PC-3 (cell line): ENCODE data around the gene KCTD1.

Experiments
- CTCF ChIP-seq: fragments of 300-600 bp; sonication (generic); conservative IDR thresholded peaks from 2 replicates; pipeline ENCODE4 v1.5.1; 2017; ENCODE audit warnings: antibody characterized with exemption, low read depth, mild to moderate bottlenecking, low read length
- EZH2 ChIP-seq: fragments of 300-600 bp; sonication (generic); IDR thresholded peaks from one replicate; pipeline ENCODE4 v1.6.1; 2017; ENCODE audit warnings: antibody characterized with exemption, mild to moderate bottlenecking, low read length; ENCODE audit not compliant: unreplicated experiment

GRCh38 chr18:26461405-26461804, 86.9 kb downstream of the KCTD1 start:
- TF ChIP-seq CTCF (no peak), EZH2 (no peak)
